HepG2 (cell line): ENCODE measurements around the gene ZC3H4. TPM values are rescaled to one million over a fixed set of nuclear protein-coding genes. Genes with fewer than 3 reads are reported as not detected.

Experiments used
- ATF7-NPFF ChIP-seq: sonication (generic); formaldehyde crosslinking; IDR thresholded peaks from 2 replicates; pipeline ENCODE4 v1.8.1; 2023; ENCODE audit warnings: mild to moderate bottlenecking, low read depth, missing genetic modification reagents, moderate library complexity
- CENPX ChIP-seq: sonication (generic); formaldehyde crosslinking; IDR thresholded peaks from 2 replicates; pipeline ENCODE4 v1.9.0; 2021; ENCODE audit warnings: mild to moderate bottlenecking, missing genetic modification reagents, moderate library complexity
- HNF4G ChIP-seq, 2 experiments: sonication (generic) in 1 of 2; formaldehyde crosslinking in 1 of 2; IDR thresholded peaks; 2 replicates each; pipeline versions ENCODE4 v1.4.0 to v1.6.1; 2011 to 2020; ENCODE audit warnings: borderline replicate concordance in 2 of 2, low read depth in 2 of 2, mild to moderate bottlenecking in 2 of 2, low read length in 1 of 2, missing genetic modification reagents in 1 of 2, moderate library complexity in 1 of 2
- NKX3-1 ChIP-seq: sonication (generic); formaldehyde crosslinking; IDR thresholded peaks from 2 replicates; pipeline ENCODE4 v1.5.0; 2020; ENCODE audit warnings: missing genetic modification reagents
- ZSCAN22 ChIP-seq: sonication (generic); formaldehyde crosslinking; IDR thresholded peaks from 2 replicates; pipeline ENCODE4 v1.4.0; 2020; ENCODE audit warnings: mild to moderate bottlenecking, missing genetic modification reagents
- polyA plus RNA-seq, 8 experiments: library from polyadenylated mRNA; depleted of rRNA in 3 of 8; stranded (reverse) in 7 of 8; unstranded in 1 of 8; fragments of >200 nt; fragmentation: Illumina TruSeq in 4 of 8; extraction: Trizol in 4 of 8; gene quantifications; 2 replicates each; pipeline versions ENCODE4 v1.2.1 to v1.2.3, GENCODE V29; 2011 to 2016; ENCODE audit warnings: low read depth in 4 of 8, missing spikeins in 1 of 8, mixed read lengths in 1 of 8; ENCODE audit not compliant: insufficient read depth in 1 of 8
- total RNA-seq, 5 experiments: library from RNA; depleted of rRNA; stranded (reverse); fragments of >200 nt; fragmentation: Illumina TruSeq; extraction: Trizol; gene quantifications; 2 replicates each; pipeline ENCODE4 v1.2.3, GENCODE V29; 2016; ENCODE audit warnings: low read depth in 1 of 5
- TF ChIP-seq, protein P1 (sequence below): sonication (generic); formaldehyde crosslinking; IDR thresholded peaks from one replicate; pipeline ENCODE4 v1.5.1; 2020; ENCODE audit warnings: mild to moderate bottlenecking, missing genetic modification reagents; ENCODE audit errors: not compliant biosample characterization
- TF ChIP-seq, protein P2 (sequence below): sonication (generic); formaldehyde crosslinking; IDR thresholded peaks from 2 replicates; pipeline ENCODE4 v1.9.0; 2021; ENCODE audit warnings: missing genetic modification reagents, borderline replicate concordance
- TF ChIP-seq, protein P3 (sequence below): sonication (generic); formaldehyde crosslinking; conservative IDR thresholded peaks from 2 replicates; pipeline ENCODE4 v1.4.0; 2020; ENCODE audit warnings: missing genetic modification reagents
- TF ChIP-seq, protein P4 (sequence below): sonication (generic); formaldehyde crosslinking; IDR thresholded peaks from 2 replicates; pipeline ENCODE4 v1.4.0; 2020; ENCODE audit warnings: missing genetic modification reagents, borderline replicate concordance

The ZC3H4 gene
- total and polyA plus RNA-seq, 2 of the 13 experiments (the other 11 are each of a cell fraction or from before 2014, with no cell fraction given) = 1.8 to 10.7 TPM

DNA sequence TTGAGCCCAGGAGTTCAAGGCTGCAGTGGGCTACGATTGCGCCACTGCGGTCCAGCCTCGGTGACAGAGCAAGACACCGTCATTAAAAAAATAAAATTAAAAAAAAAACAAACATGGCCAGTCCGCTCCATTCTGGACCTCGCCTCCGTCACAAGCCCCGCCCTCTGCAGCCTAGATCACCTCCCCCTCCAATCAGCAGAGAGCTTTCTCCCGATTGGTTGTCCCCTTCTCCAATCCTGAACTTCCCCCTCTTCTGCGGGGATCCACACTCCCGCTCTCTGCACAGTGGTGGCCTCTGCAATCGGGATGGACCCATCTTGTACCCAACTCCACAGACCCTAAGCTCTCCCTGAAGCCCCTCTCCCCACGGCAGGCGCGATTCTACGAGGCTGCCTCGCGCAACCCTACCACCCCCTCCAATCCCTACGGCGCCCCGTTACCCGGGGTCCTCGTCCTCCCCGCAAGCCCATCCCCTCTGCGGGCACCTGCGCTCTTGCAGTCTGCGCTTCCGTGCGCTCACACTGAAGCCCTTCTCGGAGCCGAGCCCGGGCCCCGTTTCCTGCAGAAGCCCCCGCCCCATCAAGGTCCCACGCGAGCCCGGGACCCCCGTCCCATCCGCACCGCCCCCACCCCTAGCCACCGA lies 65.7 kb downstream of the ZC3H4 start (continued):
- TF ChIP-seq, protein P1, sequence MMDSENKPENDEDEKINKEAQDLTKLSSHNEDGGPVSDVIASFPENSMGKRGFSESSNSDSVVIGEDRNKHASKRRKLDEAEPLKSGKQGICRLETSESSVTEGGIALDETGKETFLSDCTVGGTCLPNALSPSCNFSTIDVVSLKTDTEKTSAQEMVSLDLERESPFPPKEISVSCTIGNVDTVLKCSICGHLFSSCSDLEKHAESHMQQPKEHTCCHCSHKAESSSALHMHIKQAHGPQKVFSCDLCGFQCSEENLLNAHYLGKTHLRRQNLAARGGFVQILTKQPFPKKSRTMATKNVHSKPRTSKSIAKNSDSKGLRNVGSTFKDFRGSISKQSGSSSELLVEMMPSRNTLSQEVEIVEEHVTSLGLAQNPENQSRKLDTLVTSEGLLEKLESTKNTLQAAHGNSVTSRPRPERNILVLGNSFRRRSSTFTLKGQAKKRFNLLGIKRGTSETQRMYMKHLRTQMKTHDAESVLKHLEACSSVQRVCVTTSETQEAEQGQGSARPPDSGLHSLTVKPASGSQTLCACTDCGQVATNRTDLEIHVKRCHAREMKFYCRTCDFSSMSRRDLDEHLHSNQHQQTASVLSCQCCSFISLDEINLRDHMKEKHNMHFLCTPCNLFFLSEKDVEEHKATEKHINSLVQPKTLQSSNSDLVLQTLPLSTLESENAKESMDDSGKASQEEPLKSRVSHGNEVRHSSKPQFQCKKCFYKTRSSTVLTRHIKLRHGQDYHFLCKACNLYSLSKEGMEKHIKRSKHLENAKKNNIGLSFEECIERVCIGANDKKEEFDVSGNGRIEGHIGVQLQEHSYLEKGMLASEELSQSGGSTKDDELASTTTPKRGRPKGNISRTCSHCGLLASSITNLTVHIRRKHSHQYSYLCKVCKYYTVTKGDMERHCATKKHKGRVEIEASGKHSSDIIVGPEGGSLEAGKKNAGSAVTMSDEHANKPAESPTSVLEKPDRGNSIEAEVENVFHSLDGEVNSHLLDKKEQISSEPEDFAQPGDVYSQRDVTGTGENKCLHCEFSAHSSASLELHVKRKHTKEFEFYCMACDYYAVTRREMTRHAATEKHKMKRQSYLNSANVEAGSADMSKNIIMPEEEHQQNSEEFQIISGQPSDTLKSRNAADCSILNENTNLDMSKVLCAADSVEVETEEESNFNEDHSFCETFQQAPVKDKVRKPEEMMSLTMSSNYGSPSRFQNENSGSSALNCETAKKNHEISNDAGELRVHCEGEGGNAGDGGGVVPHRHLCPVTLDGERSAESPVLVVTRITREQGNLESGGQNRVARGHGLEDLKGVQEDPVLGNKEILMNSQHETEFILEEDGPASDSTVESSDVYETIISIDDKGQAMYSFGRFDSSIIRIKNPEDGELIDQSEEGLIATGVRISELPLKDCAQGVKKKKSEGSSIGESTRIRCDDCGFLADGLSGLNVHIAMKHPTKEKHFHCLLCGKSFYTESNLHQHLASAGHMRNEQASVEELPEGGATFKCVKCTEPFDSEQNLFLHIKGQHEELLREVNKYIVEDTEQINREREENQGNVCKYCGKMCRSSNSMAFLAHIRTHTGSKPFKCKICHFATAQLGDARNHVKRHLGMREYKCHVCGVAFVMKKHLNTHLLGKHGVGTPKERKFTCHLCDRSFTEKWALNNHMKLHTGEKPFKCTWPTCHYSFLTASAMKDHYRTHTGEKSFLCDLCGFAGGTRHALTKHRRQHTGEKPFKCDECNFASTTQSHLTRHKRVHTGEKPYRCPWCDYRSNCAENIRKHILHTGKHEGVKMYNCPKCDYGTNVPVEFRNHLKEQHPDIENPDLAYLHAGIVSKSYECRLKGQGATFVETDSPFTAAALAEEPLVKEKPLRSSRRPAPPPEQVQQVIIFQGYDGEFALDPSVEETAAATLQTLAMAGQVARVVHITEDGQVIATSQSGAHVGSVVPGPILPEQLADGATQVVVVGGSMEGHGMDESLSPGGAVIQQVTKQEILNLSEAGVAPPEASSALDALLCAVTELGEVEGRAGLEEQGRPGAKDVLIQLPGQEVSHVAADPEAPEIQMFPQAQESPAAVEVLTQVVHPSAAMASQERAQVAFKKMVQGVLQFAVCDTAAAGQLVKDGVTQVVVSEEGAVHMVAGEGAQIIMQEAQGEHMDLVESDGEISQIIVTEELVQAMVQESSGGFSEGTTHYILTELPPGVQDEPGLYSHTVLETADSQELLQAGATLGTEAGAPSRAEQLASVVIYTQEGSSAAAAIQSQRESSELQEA (CRISPR knock-in tag) = no peak
- TF ChIP-seq ZSCAN22 (no peak), ATF7-NPFF (CRISPR knock-in tag) (0 out of 2 replicates have a peak, but pooled peaks have one; percentile 50), CENPX (CRISPR knock-in tag) (no peak), NKX3-1 (CRISPR knock-in tag) (no peak), HNF4G (IDR thresholded peaks at IDR 0.05; ENCODE audit: borderline replicate concordance, low read depth, low read length) (no peak), HNF4G (CRISPR knock-in tag; IDR thresholded peaks at IDR 0.05; ENCODE audit: borderline replicate concordance, low read depth) (no peak)
- TF ChIP-seq, protein P2, sequence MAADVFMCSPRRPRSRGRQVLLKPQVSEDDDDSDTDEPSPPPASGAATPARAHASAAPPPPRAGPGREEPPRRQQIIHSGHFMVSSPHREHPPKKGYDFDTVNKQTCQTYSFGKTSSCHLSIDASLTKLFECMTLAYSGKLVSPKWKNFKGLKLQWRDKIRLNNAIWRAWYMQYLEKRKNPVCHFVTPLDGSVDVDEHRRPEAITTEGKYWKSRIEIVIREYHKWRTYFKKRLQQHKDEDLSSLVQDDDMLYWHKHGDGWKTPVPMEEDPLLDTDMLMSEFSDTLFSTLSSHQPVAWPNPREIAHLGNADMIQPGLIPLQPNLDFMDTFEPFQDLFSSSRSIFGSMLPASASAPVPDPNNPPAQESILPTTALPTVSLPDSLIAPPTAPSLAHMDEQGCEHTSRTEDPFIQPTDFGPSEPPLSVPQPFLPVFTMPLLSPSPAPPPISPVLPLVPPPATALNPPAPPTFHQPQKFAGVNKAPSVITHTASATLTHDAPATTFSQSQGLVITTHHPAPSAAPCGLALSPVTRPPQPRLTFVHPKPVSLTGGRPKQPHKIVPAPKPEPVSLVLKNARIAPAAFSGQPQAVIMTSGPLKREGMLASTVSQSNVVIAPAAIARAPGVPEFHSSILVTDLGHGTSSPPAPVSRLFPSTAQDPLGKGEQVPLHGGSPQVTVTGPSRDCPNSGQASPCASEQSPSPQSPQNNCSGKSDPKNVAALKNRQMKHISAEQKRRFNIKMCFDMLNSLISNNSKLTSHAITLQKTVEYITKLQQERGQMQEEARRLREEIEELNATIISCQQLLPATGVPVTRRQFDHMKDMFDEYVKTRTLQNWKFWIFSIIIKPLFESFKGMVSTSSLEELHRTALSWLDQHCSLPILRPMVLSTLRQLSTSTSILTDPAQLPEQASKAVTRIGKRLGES (CRISPR knock-in tag) = no peak
- TF ChIP-seq, protein P3, sequence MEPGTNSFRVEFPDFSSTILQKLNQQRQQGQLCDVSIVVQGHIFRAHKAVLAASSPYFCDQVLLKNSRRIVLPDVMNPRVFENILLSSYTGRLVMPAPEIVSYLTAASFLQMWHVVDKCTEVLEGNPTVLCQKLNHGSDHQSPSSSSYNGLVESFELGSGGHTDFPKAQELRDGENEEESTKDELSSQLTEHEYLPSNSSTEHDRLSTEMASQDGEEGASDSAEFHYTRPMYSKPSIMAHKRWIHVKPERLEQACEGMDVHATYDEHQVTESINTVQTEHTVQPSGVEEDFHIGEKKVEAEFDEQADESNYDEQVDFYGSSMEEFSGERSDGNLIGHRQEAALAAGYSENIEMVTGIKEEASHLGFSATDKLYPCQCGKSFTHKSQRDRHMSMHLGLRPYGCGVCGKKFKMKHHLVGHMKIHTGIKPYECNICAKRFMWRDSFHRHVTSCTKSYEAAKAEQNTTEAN = no peak
- TF ChIP-seq, protein P4, sequence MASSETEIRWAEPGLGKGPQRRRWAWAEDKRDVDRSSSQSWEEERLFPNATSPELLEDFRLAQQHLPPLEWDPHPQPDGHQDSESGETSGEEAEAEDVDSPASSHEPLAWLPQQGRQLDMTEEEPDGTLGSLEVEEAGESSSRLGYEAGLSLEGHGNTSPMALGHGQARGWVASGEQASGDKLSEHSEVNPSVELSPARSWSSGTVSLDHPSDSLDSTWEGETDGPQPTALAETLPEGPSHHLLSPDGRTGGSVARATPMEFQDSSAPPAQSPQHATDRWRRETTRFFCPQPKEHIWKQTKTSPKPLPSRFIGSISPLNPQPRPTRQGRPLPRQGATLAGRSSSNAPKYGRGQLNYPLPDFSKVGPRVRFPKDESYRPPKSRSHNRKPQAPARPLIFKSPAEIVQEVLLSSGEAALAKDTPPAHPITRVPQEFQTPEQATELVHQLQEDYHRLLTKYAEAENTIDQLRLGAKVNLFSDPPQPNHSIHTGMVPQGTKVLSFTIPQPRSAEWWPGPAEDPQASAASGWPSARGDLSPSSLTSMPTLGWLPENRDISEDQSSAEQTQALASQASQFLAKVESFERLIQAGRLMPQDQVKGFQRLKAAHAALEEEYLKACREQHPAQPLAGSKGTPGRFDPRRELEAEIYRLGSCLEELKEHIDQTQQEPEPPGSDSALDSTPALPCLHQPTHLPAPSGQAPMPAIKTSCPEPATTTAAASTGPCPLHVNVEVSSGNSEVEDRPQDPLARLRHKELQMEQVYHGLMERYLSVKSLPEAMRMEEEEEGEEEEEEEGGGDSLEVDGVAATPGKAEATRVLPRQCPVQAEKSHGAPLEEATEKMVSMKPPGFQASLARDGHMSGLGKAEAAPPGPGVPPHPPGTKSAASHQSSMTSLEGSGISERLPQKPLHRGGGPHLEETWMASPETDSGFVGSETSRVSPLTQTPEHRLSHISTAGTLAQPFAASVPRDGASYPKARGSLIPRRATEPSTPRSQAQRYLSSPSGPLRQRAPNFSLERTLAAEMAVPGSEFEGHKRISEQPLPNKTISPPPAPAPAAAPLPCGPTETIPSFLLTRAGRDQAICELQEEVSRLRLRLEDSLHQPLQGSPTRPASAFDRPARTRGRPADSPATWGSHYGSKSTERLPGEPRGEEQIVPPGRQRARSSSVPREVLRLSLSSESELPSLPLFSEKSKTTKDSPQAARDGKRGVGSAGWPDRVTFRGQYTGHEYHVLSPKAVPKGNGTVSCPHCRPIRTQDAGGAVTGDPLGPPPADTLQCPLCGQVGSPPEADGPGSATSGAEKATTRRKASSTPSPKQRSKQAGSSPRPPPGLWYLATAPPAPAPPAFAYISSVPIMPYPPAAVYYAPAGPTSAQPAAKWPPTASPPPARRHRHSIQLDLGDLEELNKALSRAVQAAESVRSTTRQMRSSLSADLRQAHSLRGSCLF = no peak
